Measurements from ENCODE around the gene HACD4. TPM values are rescaled to one million over a fixed set of nuclear protein-coding genes. Genes with fewer than 3 reads are reported as not detected.

Gene HACD4
- total RNA-seq, 2 donors from 2014 or later, result 0.99 to 1.8 TPM

DNA sequence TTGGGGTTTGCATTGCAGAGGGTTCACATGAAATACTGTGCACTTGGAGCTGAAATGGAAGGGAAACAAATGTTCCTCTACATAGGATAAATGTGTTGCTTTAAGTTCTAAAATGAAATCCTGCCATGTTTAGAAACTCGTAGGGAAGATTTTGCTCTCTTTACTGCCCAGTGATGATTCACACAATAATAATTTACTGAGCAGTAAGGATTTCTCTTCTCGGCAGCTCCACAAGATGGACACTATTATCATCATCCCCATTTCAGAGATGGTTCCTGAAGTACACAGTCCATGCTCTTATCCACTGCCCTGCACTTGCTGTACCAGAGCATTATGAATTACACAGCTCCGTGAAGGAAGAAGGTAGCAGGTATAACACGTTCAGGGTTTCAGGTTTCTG lies 4.1 kb downstream of the HACD4 start:
- intact Hi-C loops (cut with DNase I), result no loop called here
- Histone ChIP-seq H3K9me3 (no peaks in the 10 kb centered on the region), H3K4me1 (peaks cover 10% of the 10 kb centered on the region), H3K27me3 (no peaks in the 10 kb centered on the region), H3K36me3 (replicated peaks in 1 of 2; ENCODE audit: insufficient read depth in 1 of 2, low read depth in 2 of 2) (no peaks in the 10 kb centered on the region), H3K4me3 (no peak overlapping the region), H3K27ac (no peak overlapping the region)
- no peak for DNase-seq
- no peak for ATAC-seq
- 59 to 80% methylated on average over 4 of the region's 4 CpGs for WGBS, 2 donors
- TF ChIP-seq, protein P1, sequence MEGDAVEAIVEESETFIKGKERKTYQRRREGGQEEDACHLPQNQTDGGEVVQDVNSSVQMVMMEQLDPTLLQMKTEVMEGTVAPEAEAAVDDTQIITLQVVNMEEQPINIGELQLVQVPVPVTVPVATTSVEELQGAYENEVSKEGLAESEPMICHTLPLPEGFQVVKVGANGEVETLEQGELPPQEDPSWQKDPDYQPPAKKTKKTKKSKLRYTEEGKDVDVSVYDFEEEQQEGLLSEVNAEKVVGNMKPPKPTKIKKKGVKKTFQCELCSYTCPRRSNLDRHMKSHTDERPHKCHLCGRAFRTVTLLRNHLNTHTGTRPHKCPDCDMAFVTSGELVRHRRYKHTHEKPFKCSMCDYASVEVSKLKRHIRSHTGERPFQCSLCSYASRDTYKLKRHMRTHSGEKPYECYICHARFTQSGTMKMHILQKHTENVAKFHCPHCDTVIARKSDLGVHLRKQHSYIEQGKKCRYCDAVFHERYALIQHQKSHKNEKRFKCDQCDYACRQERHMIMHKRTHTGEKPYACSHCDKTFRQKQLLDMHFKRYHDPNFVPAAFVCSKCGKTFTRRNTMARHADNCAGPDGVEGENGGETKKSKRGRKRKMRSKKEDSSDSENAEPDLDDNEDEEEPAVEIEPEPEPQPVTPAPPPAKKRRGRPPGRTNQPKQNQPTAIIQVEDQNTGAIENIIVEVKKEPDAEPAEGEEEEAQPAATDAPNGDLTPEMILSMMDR (IDR thresholded peaks at IDR 0.05), result no peak
- TF ChIP-seq POLR2A (IDR thresholded peaks at IDR 0.05), result no peak

DNA sequence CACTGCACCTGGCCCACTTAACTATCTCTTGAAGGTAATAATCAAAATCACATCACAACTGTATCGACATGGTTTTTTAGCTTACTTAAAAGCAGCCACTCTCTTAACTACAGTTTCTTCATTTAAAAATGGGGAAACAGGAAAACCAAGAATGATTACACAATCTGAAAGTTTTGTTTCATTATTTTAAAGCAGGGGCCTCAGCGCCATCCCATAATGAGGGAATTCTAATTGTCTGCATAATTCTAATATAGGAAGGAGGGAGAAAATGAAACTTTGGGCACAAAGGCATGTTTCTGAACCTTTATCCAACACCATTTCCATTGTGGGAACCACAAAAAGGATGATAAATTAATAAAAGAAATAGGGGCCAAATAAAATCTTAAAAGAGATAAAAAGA lies 7.6 kb downstream of the HACD4 start:
- intact Hi-C loops (cut with DNase I), result no loop called here
- TF ChIP-seq POLR2A (IDR thresholded peaks at IDR 0.05), result no peak
- TF ChIP-seq, protein P1 (IDR thresholded peaks at IDR 0.05), result no peak
- Histone ChIP-seq H3K9me3 (no peaks in the 10 kb centered on the region), H3K4me3 (no peak overlapping the region), H3K27me3 (no peaks in the 10 kb centered on the region), H3K27ac (no peak overlapping the region), H3K4me1 (no peaks in the 10 kb centered on the region), H3K36me3 (replicated peaks in 1 of 2; ENCODE audit: insufficient read depth in 1 of 2, low read depth in 2 of 2) (no peaks in the 10 kb centered on the region)
- WGBS, 2 donors, result 87 to 91% methylated on average over 2 of the region's 2 CpGs
- ATAC-seq (no peak), DNase-seq (no peak)

- Histone ChIP-seq H3K36me3 (replicated peaks in 1 of 2; ENCODE audit: insufficient read depth in 1 of 2, low read depth in 2 of 2) (no peaks in the 10 kb centered on the region), H3K4me3 (no peak overlapping the region), H3K4me1 (no peaks in the 10 kb centered on the region), H3K27me3 (no peaks in the 10 kb centered on the region), H3K9me3 (no peaks in the 10 kb centered on the region), H3K27ac (no peak overlapping the region)
- no peak for TF ChIP-seq POLR2A (IDR thresholded peaks at IDR 0.05)
- TF ChIP-seq, protein P1 (IDR thresholded peaks at IDR 0.05), result no peak
- no peak for DNase-seq
- WGBS, 2 donors, result 65 to 73% methylated on average over 2 of the region's 2 CpGs
- no peak for ATAC-seq
- intact Hi-C loops (cut with DNase I), result no loop called here
Measured at GRCh38 chr9:21018177-21018576, 13.3 kb downstream of the HACD4 start.

DNA sequence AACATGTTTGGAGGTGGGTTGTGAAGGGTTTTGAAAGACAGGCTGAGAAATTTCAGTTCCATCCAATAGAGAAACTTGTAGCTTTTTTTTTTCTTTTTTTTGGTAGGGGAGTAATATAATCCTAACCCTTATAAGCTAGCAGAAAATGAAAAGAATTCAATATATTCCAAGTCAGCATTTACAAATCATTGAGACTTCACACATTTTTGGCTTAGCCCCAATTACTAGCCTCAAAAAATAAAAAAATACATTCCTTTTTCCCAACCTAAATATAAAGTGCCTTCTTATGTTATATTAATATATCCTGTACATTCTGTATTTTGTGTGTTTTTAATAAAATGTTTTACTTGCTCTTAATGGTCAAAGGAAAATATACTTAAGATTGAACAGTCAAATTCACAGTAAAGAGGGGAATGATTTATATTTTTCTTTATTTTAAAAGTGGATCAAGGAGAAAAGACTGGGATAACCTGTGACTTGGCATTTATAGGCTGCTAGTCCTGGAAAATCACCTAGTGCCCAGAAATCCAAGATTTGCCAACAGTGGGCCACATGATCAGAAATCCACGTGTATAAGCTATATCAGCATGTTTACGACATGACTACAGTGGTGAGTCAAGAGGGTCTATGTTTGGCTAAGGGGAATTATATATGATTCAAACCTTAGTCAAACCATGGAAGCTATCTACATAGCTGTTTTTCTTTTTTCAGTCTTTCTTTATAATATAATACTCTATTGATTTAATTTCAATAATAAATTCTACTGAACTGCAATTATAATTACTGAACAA lies 14.5 kb downstream of the HACD4 start:
- intact Hi-C loops (cut with DNase I), result no loop called here
- Histone ChIP-seq H3K4me1 (no peaks in the 10 kb centered on the region), H3K9me3 (no peaks in the 10 kb centered on the region), H3K36me3 (replicated peaks in 1 of 2; ENCODE audit: insufficient read depth in 1 of 2, low read depth in 2 of 2) (no peaks in the 10 kb centered on the region), H3K4me3 (no peak overlapping the region), H3K27me3 (no peaks in the 10 kb centered on the region), H3K27ac (no peak overlapping the region)
- 74 to 89% methylated on average over 2 of the region's 2 CpGs for WGBS, 2 donors
- DNase-seq (no peak), ATAC-seq (no peak)
- no peak for TF ChIP-seq POLR2A (IDR thresholded peaks at IDR 0.05)
- TF ChIP-seq, protein P1 (IDR thresholded peaks at IDR 0.05), result no peak

GRCh38 chr9:21015995-21016394 lies 15.4 kb downstream of the HACD4 start:
- no peak for ATAC-seq
- Histone ChIP-seq H3K27me3 (no peaks in the 10 kb centered on the region), H3K36me3 (replicated peaks in 1 of 2; ENCODE audit: insufficient read depth in 1 of 2, low read depth in 2 of 2) (no peaks in the 10 kb centered on the region), H3K9me3 (no peaks in the 10 kb centered on the region), H3K4me3 (no peak overlapping the region), H3K27ac (no peak overlapping the region), H3K4me1 (no peaks in the 10 kb centered on the region)
- TF ChIP-seq, protein P1 (IDR thresholded peaks at IDR 0.05), result no peak
- TF ChIP-seq POLR2A (IDR thresholded peaks at IDR 0.05), result no peak
- DNase-seq, result no peak
- intact Hi-C loops (cut with DNase I), result no loop called here

All from body of pancreas (tissue), 4 donors.